ENCODE results near the gene CACNA1B.

Gene CACNA1B

GRCh38 chr9:137960496-137960895 is 82.9 kb downstream of the CACNA1B start:
- Histone ChIP-seq H3K27me3 (replicated peaks; ENCODE audit: control insufficient read depth, insufficient read depth, low read length, poor library complexity, severe bottlenecking) (no peaks in the 10 kb centered on the region), H3K4me3 (ENCODE audit: insufficient read depth, low read depth, low read length, poor library complexity, severe bottlenecking) (no peak overlapping the region), H3K9me3 (ENCODE audit: control insufficient read depth, low read length) (no peaks in the 10 kb centered on the region), H3K27ac (ENCODE audit: insufficient read depth, low read length, poor library complexity, severe bottlenecking) (no peak overlapping the region), H3K36me3 (ENCODE audit: control insufficient read depth, insufficient read depth, low read length) (no peaks in the 10 kb centered on the region), H3K4me1 (ENCODE audit: control insufficient read depth, insufficient read depth, low read length, poor library complexity, severe bottlenecking) (no peaks in the 10 kb centered on the region)
- DNase-seq, result no peak

- Histone ChIP-seq H3K27me3 (replicated peaks; ENCODE audit: control insufficient read depth, insufficient read depth, low read length, poor library complexity, severe bottlenecking) (no peaks in the 10 kb centered on the region), H3K4me3 (ENCODE audit: insufficient read depth, low read depth, low read length, poor library complexity, severe bottlenecking) (no peak overlapping the region), H3K27ac (ENCODE audit: insufficient read depth, low read length, poor library complexity, severe bottlenecking) (no peak overlapping the region), H3K9me3 (ENCODE audit: control insufficient read depth, low read length) (no peaks in the 10 kb centered on the region), H3K4me1 (ENCODE audit: control insufficient read depth, insufficient read depth, low read length, poor library complexity, severe bottlenecking) (no peaks in the 10 kb centered on the region), H3K36me3 (ENCODE audit: control insufficient read depth, insufficient read depth, low read length) (no peaks in the 10 kb centered on the region)
- DNase-seq, result no peak
Measured at GRCh38 chr9:137963525-137963924, 85.9 kb downstream of the CACNA1B start.

GRCh38 chr9:137965177-137965795 is 87.7 kb downstream of the CACNA1B start:
- H3K9me3 ChIP-seq (ENCODE audit: control insufficient read depth, low read length), result no peaks in the 10 kb centered on the region
- H3K27ac ChIP-seq (ENCODE audit: insufficient read depth, low read length, poor library complexity, severe bottlenecking), result no peak overlapping the region
- H3K4me1 ChIP-seq (ENCODE audit: control insufficient read depth, insufficient read depth, low read length, poor library complexity, severe bottlenecking), result no peaks in the 10 kb centered on the region
- no peaks in the 10 kb centered on the region for H3K36me3 ChIP-seq (ENCODE audit: control insufficient read depth, insufficient read depth, low read length)
- DNase-seq, result no peak
- no peak overlapping the region for H3K4me3 ChIP-seq (ENCODE audit: insufficient read depth, low read depth, low read length, poor library complexity, severe bottlenecking)
- H3K27me3 ChIP-seq (replicated peaks; ENCODE audit: control insufficient read depth, insufficient read depth, low read length, poor library complexity, severe bottlenecking), result no peaks in the 10 kb centered on the region

- Histone ChIP-seq H3K4me3 (ENCODE audit: insufficient read depth, low read depth, low read length, poor library complexity, severe bottlenecking) (no peak overlapping the region), H3K27me3 (replicated peaks; ENCODE audit: control insufficient read depth, insufficient read depth, low read length, poor library complexity, severe bottlenecking) (no peaks in the 10 kb centered on the region), H3K9me3 (ENCODE audit: control insufficient read depth, low read length) (no peaks in the 10 kb centered on the region), H3K27ac (ENCODE audit: insufficient read depth, low read length, poor library complexity, severe bottlenecking) (no peak overlapping the region), H3K4me1 (ENCODE audit: control insufficient read depth, insufficient read depth, low read length, poor library complexity, severe bottlenecking) (no peaks in the 10 kb centered on the region), H3K36me3 (ENCODE audit: control insufficient read depth, insufficient read depth, low read length) (no peaks in the 10 kb centered on the region)
- no peak for DNase-seq
Measured at GRCh38 chr9:137967280-137967953, 89.8 kb downstream of the CACNA1B start.

- no peak overlapping the region for H3K4me3 ChIP-seq (ENCODE audit: insufficient read depth, low read depth, low read length, poor library complexity, severe bottlenecking)
- no peak overlapping the region for H3K27ac ChIP-seq (ENCODE audit: insufficient read depth, low read length, poor library complexity, severe bottlenecking)
- no peak for DNase-seq
- no peaks in the 10 kb centered on the region for H3K36me3 ChIP-seq (ENCODE audit: control insufficient read depth, insufficient read depth, low read length)
- no peaks in the 10 kb centered on the region for H3K27me3 ChIP-seq (replicated peaks; ENCODE audit: control insufficient read depth, insufficient read depth, low read length, poor library complexity, severe bottlenecking)
- H3K4me1 ChIP-seq (ENCODE audit: control insufficient read depth, insufficient read depth, low read length, poor library complexity, severe bottlenecking), result no peaks in the 10 kb centered on the region
- no peaks in the 10 kb centered on the region for H3K9me3 ChIP-seq (ENCODE audit: control insufficient read depth, low read length)
Measured at GRCh38 chr9:137968235-137968634, 90.7 kb downstream of the CACNA1B start.

GRCh38 chr9:137969008-137969407 is 91.4 kb downstream of the CACNA1B start:
- DNase-seq, result no peak
- Histone ChIP-seq H3K9me3 (ENCODE audit: control insufficient read depth, low read length) (no peaks in the 10 kb centered on the region), H3K36me3 (ENCODE audit: control insufficient read depth, insufficient read depth, low read length) (no peaks in the 10 kb centered on the region), H3K27me3 (replicated peaks; ENCODE audit: control insufficient read depth, insufficient read depth, low read length, poor library complexity, severe bottlenecking) (no peaks in the 10 kb centered on the region), H3K4me3 (ENCODE audit: insufficient read depth, low read depth, low read length, poor library complexity, severe bottlenecking) (no peak overlapping the region), H3K27ac (ENCODE audit: insufficient read depth, low read length, poor library complexity, severe bottlenecking) (no peak overlapping the region), H3K4me1 (ENCODE audit: control insufficient read depth, insufficient read depth, low read length, poor library complexity, severe bottlenecking) (no peaks in the 10 kb centered on the region)

- no peaks in the 10 kb centered on the region for H3K36me3 ChIP-seq (ENCODE audit: control insufficient read depth, insufficient read depth, low read length)
- H3K4me3 ChIP-seq (ENCODE audit: insufficient read depth, low read depth, low read length, poor library complexity, severe bottlenecking), result no peak overlapping the region
- no peak overlapping the region for H3K27ac ChIP-seq (ENCODE audit: insufficient read depth, low read length, poor library complexity, severe bottlenecking)
- no peak for DNase-seq
- no peaks in the 10 kb centered on the region for H3K27me3 ChIP-seq (replicated peaks; ENCODE audit: control insufficient read depth, insufficient read depth, low read length, poor library complexity, severe bottlenecking)
- H3K4me1 ChIP-seq (ENCODE audit: control insufficient read depth, insufficient read depth, low read length, poor library complexity, severe bottlenecking), result no peaks in the 10 kb centered on the region
- no peaks in the 10 kb centered on the region for H3K9me3 ChIP-seq (ENCODE audit: control insufficient read depth, low read length)
Measured at GRCh38 chr9:137969685-137970084, 92.1 kb downstream of the CACNA1B start.

GRCh38 chr9:137970098-137970497 is 92.5 kb downstream of the CACNA1B start:
- Histone ChIP-seq H3K4me3 (ENCODE audit: insufficient read depth, low read depth, low read length, poor library complexity, severe bottlenecking) (no peak overlapping the region), H3K9me3 (ENCODE audit: control insufficient read depth, low read length) (no peaks in the 10 kb centered on the region), H3K27ac (ENCODE audit: insufficient read depth, low read length, poor library complexity, severe bottlenecking) (no peak overlapping the region), H3K36me3 (ENCODE audit: control insufficient read depth, insufficient read depth, low read length) (no peaks in the 10 kb centered on the region), H3K27me3 (replicated peaks; ENCODE audit: control insufficient read depth, insufficient read depth, low read length, poor library complexity, severe bottlenecking) (no peaks in the 10 kb centered on the region), H3K4me1 (ENCODE audit: control insufficient read depth, insufficient read depth, low read length, poor library complexity, severe bottlenecking) (no peaks in the 10 kb centered on the region)
- no peak for DNase-seq

GRCh38 chr9:137970686-137971476 is 93.3 kb downstream of the CACNA1B start:
- no peaks in the 10 kb centered on the region for H3K27me3 ChIP-seq (replicated peaks; ENCODE audit: control insufficient read depth, insufficient read depth, low read length, poor library complexity, severe bottlenecking)
- no peaks in the 10 kb centered on the region for H3K9me3 ChIP-seq (ENCODE audit: control insufficient read depth, low read length)
- DNase-seq, result no peak
- H3K27ac ChIP-seq (ENCODE audit: insufficient read depth, low read length, poor library complexity, severe bottlenecking), result no peak overlapping the region
- H3K4me1 ChIP-seq (ENCODE audit: control insufficient read depth, insufficient read depth, low read length, poor library complexity, severe bottlenecking), result no peaks in the 10 kb centered on the region
- no peaks in the 10 kb centered on the region for H3K36me3 ChIP-seq (ENCODE audit: control insufficient read depth, insufficient read depth, low read length)
- no peak overlapping the region for H3K4me3 ChIP-seq (ENCODE audit: insufficient read depth, low read depth, low read length, poor library complexity, severe bottlenecking)
